Body of pancreas (tissue), 4 donors: ENCODE measurements around the gene SMARCD3. TPM values are rescaled to one million over a fixed set of nuclear protein-coding genes. Genes with fewer than 3 reads are reported as not detected.

Source experiments
- ATAC-seq: fragments of 150-250 bp; one replicate; pipeline ENCODE4 v1.9.1; 2016
- DNase-seq, 4 donors: peaks; one replicate each; pipeline ENCODE4 v3.0.0-alpha.2; 2019
- H3K27ac ChIP-seq, 4 donors: fragments of 200-600 bp; sonication (generic); 1 replicate in 3 of 4; 2 replicates in 1 of 4; pipeline versions ENCODE4 v1.5.1 to v1.6.1; 2016 to 2019; ENCODE audit warnings: mild to moderate bottlenecking in 1 of 4, mixed read lengths in 1 of 4, moderate library complexity in 1 of 4
- H3K27me3 ChIP-seq, 2 donors: fragments of 200-600 bp; sonication (generic); one replicate each; pipeline ENCODE4 v1.6.0; 2016; ENCODE audit warnings: mild to moderate bottlenecking in 1 of 2
- H3K36me3 ChIP-seq, 2 donors: fragments of 200-600 bp; sonication (generic); replicated peaks in 1 of 2; 2 replicates each; pipeline ENCODE4 v1.5.1; 2016; ENCODE audit warnings: low read depth in 2 of 2; ENCODE audit not compliant: insufficient read depth in 1 of 2
- H3K4me1 ChIP-seq: fragments of 200-600 bp; sonication (generic); one replicate; pipeline ENCODE4 v1.6.0; 2016
- H3K4me3 ChIP-seq, 2 donors: fragments of 200-600 bp; sonication (generic); 1 replicate in 1 of 2; 2 replicates in 1 of 2; pipeline ENCODE4 v1.5.1; 2016 to 2019
- H3K9me3 ChIP-seq, 3 donors: fragments of 200-600 bp; sonication (generic); 1 replicate in 2 of 3; 2 replicates in 1 of 3; pipeline ENCODE4 v1.5.1; 2016
- POLR2A ChIP-seq, 3 donors: fragments of 450-650 bp; IDR thresholded peaks; one replicate each; pipeline ENCODE4 v1.6.1; 2016; ENCODE audit warnings: antibody characterized with exemption in 3 of 3, mild to moderate bottlenecking in 2 of 3
- WGBS, 2 donors: methylation state at CpG; one replicate each; pipeline ENCODE4 v1.1.5; 2017; 5-methylcytosine and 5-hydroxymethylcytosine counted together
- intact Hi-C: fragments of 100-400 bp; cut with DNase I; formaldehyde crosslinking; loops from one replicate; pipeline ENCODE4 v1.15.1; 2023
- total RNA-seq, 2 donors: library from RNA; depleted of rRNA; stranded (reverse); fragments of >200 nt; gene quantifications; one replicate each; pipeline ENCODE4 v1.1.0, GENCODE V29; 2016
- TF ChIP-seq, protein P1 (sequence below), 7 experiments: fragments of 450-650 bp in 4 of 7; fragments of 200-600 bp in 3 of 7; sonication (generic) in 3 of 7; IDR thresholded peaks; one replicate each; pipeline ENCODE4 v1.5.1; 2016 to 2019; ENCODE audit warnings: antibody characterized with exemption in 7 of 7

SMARCD3 gene
- total RNA-seq, 2 donors from 2014 or later: 22.3 to 37.2 TPM

DNA sequence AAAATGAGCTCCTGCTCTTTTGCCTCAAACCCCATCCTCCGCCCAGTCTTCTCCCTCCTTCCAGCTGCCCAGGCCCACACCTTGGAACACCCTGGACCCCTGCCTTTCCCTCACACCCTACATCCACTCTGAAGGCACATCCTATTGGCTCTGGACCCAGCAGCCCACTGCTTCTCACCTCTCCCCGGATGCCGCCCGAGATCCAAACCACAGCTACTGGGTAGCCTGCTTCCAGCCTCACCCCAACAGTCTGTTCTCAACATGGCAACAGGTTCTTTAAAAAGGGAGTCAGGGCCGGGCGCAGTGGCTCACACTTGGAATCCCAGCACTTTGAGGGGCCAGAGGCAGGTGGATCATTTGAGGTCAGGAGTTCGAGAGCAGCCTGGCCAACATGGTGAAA, 9.5 kb upstream of the SMARCD3 start:
- Histone ChIP-seq H3K4me1 (no peaks in the 10 kb centered on the region), H3K27ac (no peak overlapping the region), H3K4me3 (no peak overlapping the region), H3K36me3 (no peaks in the 10 kb centered on the region), H3K9me3 (no peaks in the 10 kb centered on the region), H3K27me3 (no peaks in the 10 kb centered on the region)
- 87 to 91% methylated on average over 7 of the region's 7 CpGs for WGBS, 2 donors
- DNase-seq (no peak), ATAC-seq (no peak)
- TF ChIP-seq, protein P1, sequence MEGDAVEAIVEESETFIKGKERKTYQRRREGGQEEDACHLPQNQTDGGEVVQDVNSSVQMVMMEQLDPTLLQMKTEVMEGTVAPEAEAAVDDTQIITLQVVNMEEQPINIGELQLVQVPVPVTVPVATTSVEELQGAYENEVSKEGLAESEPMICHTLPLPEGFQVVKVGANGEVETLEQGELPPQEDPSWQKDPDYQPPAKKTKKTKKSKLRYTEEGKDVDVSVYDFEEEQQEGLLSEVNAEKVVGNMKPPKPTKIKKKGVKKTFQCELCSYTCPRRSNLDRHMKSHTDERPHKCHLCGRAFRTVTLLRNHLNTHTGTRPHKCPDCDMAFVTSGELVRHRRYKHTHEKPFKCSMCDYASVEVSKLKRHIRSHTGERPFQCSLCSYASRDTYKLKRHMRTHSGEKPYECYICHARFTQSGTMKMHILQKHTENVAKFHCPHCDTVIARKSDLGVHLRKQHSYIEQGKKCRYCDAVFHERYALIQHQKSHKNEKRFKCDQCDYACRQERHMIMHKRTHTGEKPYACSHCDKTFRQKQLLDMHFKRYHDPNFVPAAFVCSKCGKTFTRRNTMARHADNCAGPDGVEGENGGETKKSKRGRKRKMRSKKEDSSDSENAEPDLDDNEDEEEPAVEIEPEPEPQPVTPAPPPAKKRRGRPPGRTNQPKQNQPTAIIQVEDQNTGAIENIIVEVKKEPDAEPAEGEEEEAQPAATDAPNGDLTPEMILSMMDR (IDR thresholded peaks at IDR 0.05): no peak
- TF ChIP-seq POLR2A (IDR thresholded peaks at IDR 0.05): no peak
- intact Hi-C loops: no loop called here

DNA sequence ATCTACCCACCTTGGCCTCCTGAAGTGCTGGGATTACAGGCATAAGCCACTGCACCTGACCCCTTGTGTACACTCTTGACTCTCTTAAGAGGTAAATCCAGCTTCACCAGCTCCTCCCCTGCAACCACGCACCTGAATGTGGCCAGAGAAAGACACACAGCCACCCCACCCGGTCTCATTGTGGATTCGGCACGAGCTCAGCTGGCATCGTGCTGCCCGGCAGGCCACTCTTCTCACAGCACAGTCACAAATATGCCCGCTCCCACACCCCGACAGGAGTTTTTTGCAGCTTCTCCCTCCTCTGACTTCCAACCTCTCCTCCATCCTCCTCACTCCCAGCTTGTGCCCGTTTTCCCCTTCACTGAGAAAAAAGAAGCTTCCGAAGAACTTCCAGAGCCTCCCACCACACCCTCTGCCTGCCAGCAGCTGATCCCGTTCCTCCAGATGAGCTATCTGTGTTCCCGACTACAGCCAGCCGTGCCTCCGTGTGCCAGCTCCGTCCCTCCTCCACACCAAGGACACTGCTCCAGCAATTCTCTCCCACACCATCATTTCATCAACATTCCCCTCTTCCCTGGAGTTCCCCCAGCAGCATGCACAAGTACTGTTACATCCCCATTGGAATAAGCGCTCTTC, 8.0 kb upstream of the SMARCD3 start:
- TF ChIP-seq, protein P1 (IDR thresholded peaks at IDR 0.05): no peak
- TF ChIP-seq POLR2A (IDR thresholded peaks at IDR 0.05): no peak
- WGBS, 2 donors: 44 to 62% methylated on average over 13 to 16 of the region's 16 CpGs
- H3K4me1 ChIP-seq: peaks cover 9% of the 10 kb centered on the region
- DNase-seq: no peak
- intact Hi-C loops: no loop called here
- no peaks in the 10 kb centered on the region for H3K36me3 ChIP-seq
- no peak overlapping the region for H3K4me3 ChIP-seq
- H3K27me3 ChIP-seq: no peaks in the 10 kb centered on the region
- no peaks in the 10 kb centered on the region for H3K9me3 ChIP-seq
- ATAC-seq: no peak
- no peak overlapping the region for H3K27ac ChIP-seq

DNA sequence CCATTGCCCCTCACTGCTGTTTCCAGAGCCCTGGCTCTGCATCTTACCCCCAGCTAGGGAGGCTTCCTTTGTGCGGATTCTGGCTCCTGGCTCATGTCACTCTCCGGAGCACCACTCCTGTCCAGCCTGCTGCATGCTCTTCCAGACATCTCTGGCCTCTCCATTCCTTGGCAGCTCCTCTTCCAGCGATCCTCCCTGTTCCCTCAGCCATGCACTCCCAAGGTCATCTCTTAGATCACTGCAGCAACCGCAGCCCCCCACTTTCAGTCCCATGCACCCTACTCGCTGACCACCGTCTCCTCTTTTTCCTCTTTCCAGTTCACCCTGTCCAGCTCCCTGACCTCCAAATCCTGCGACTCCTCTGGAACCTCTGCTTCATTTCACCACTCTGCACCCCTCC, 6.9 kb upstream of the SMARCD3 start:
- no peak overlapping the region for H3K4me3 ChIP-seq
- H3K9me3 ChIP-seq: no peaks in the 10 kb centered on the region
- intact Hi-C loops: no loop called here
- no peak for DNase-seq
- no peak for TF ChIP-seq POLR2A (IDR thresholded peaks at IDR 0.05)
- TF ChIP-seq, protein P1 (IDR thresholded peaks at IDR 0.05): no peak
- H3K36me3 ChIP-seq: no peaks in the 10 kb centered on the region
- WGBS, 2 donors: 60 to 71% methylated on average over 7 of the region's 7 CpGs
- H3K4me1 ChIP-seq: peaks cover 21% of the 10 kb centered on the region
- no peak overlapping the region for H3K27ac ChIP-seq
- no peaks in the 10 kb centered on the region for H3K27me3 ChIP-seq
- no peak for ATAC-seq

DNA sequence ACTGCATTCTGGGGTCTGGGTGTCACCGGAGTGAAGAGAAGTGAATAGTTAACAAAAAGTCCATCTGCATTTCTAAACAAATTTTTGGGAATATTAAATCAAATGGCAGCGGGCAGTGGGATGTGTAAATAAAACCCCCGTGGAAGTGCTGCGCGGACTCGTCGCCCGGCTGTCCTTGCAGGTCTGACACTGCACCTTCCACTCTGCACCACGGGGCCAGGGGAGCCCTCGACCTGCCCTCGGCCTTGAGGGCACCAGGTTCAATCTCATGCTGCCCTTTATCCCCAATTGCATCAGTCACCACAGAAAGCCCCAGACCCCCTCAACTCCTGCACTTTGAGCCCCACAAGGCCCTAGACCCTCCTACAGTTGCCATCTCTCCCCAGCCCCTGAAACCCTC, 6.4 kb upstream of the SMARCD3 start:
- Histone ChIP-seq H3K4me3 (no peak overlapping the region), H3K4me1 (peaks cover 26% of the 10 kb centered on the region), H3K27ac (no peak overlapping the region), H3K9me3 (no peaks in the 10 kb centered on the region), H3K27me3 (no peaks in the 10 kb centered on the region), H3K36me3 (no peaks in the 10 kb centered on the region)
- intact Hi-C loops: no loop called here
- TF ChIP-seq, protein P1 (IDR thresholded peaks at IDR 0.05): no peak
- no peak for TF ChIP-seq POLR2A (IDR thresholded peaks at IDR 0.05)
- DNase-seq (no peak), ATAC-seq (no peak)
- WGBS, 2 donors: 85 to 86% methylated on average over 11 of the region's 11 CpGs

DNA sequence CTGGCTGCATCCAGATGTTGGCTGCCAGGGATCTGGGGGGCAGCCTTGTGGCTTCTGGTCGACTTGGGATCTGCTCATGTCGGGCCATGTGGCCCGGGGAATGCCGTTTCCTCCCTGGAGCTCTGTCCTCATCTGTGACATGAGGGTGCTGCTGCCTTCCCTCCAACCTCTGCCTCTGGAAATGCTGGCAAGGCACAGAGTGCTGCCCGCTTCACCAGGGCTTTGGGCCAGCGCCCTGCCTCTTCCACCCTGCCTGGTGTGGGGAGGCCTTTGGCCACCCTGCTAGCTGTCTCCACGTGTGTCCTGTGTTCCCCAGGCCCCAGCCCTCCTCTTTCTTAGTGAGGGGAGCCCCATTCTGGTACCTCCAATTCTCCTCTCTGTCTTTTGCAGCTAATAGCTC, 5.8 kb upstream of the SMARCD3 start:
- ATAC-seq (no peak), DNase-seq (no peak)
- Histone ChIP-seq H3K27me3 (no peaks in the 10 kb centered on the region), H3K27ac (no peak overlapping the region), H3K9me3 (no peaks in the 10 kb centered on the region), H3K4me3 (no peak overlapping the region), H3K36me3 (no peaks in the 10 kb centered on the region), H3K4me1 (peaks cover 31% of the 10 kb centered on the region)
- WGBS, 2 donors: 64 to 82% methylated on average over 5 to 7 of the region's 7 CpGs
- TF ChIP-seq, protein P1 (IDR thresholded peaks at IDR 0.05): no peak
- no peak for TF ChIP-seq POLR2A (IDR thresholded peaks at IDR 0.05)
- intact Hi-C loops: no loop called here
